Measurements from ENCODE around the gene CPTP.
"Not testable (repeated sequence)": the region's sequence is repeated elsewhere in the genome, so short reads cannot be mapped to it uniquely, and the experiment has no call there.

The CPTP gene

GRCh38 chr1:1314237-1314586, 10.4 kb upstream of the CPTP start:
- no peak for DNase-seq (ENCODE audit: extremely low spot score)
- CTCF ChIA-PET: interaction anchor here (1.5 kb wide), 1 partner anchor 57 kb away, joined by 4 read pairs; no protein-coding TSS in a partner anchor
- POLR2A ChIA-PET: no interaction called here
- TF ChIP-seq CTCF (IDR thresholded peaks at IDR 0.05; ENCODE audit: control extremely low read depth, extremely low read depth, low read depth, missing control alignments): no peak

- no peak for TF ChIP-seq CTCF (IDR thresholded peaks at IDR 0.05; ENCODE audit: control extremely low read depth, extremely low read depth, low read depth, missing control alignments)
- no peak for DNase-seq (ENCODE audit: extremely low spot score)
- POLR2A ChIA-PET: no interaction called here
- CTCF ChIA-PET: interaction anchor here (1.5 kb wide), 1 partner anchor 57 kb away, joined by 4 read pairs; no protein-coding TSS in a partner anchor
Measured at GRCh38 chr1:1314678-1315335, 9.8 kb upstream of the CPTP start.

- no peak for TF ChIP-seq CTCF (IDR thresholded peaks at IDR 0.05; ENCODE audit: control extremely low read depth, extremely low read depth, low read depth, missing control alignments)
- ChIA-PET POLR2A (no interaction called here), CTCF (interaction anchor here (1.5 kb wide), 1 partner anchor 56 kb away, joined by 4 read pairs; no protein-coding TSS in a partner anchor)
- no peak for DNase-seq (ENCODE audit: extremely low spot score)
Measured at GRCh38 chr1:1315435-1315954, 9.1 kb upstream of the CPTP start.

GRCh38 chr1:1316199-1316598, 8.4 kb upstream of the CPTP start:
- POLR2A ChIA-PET; DNase-seq (ENCODE audit: extremely low spot score); CTCF ChIA-PET: not testable (repeated sequence)

GRCh38 chr1:1317420-1317819, 7.2 kb upstream of the CPTP start:
- no peak for TF ChIP-seq CTCF (IDR thresholded peaks at IDR 0.05; ENCODE audit: control extremely low read depth, extremely low read depth, low read depth, missing control alignments)
- DNase-seq (ENCODE audit: extremely low spot score): no peak
- POLR2A ChIA-PET: no interaction called here
- CTCF ChIA-PET: no interaction called here

- CTCF ChIA-PET: no interaction called here
- DNase-seq (ENCODE audit: extremely low spot score): no peak
- no peak for TF ChIP-seq CTCF (IDR thresholded peaks at IDR 0.05; ENCODE audit: control extremely low read depth, extremely low read depth, low read depth, missing control alignments)
- POLR2A ChIA-PET: no interaction called here
Measured at GRCh38 chr1:1318131-1318652, 6.4 kb upstream of the CPTP start.
